ENCODE measurements around the gene TCTN2.
A peak's percentile ranks its signal among the peaks of the same experiment; 100 is the strongest.

TCTN2 gene

GRCh38 chr12:123670882-123671728 lies at the start of gene TCTN2:
Gene TCTN2 (plus strand): TSS chr12:123671113. CDS start chr12:123671241, 128 bp downstream.
- DNase-seq: peak; percentile 97

GRCh38 chr12:123621619-123622530 lies 49.0 kb upstream of the TCTN2 start:
- DNase-seq: no peak

- peak; percentile 99 for DNase-seq
Measured at GRCh38 chr12:123633379-123634141, 37.4 kb upstream of the TCTN2 start, which contains the start of the genes EIF2B1 and GTF2H3. Gene EIF2B1 (minus strand): TSS chr12:123633686. CDS start chr12:123633557, 129 bp downstream. Gene GTF2H3 (plus strand): TSS chr12:123633829. CDS start chr12:123633860, 31 bp downstream.

GRCh38 chr12:123634142-123634561 lies 36.8 kb upstream of the TCTN2 start:
- DNase-seq: peak; percentile 32

- DNase-seq: no peak
Measured at GRCh38 chr12:123643911-123644310, 27.0 kb upstream of the TCTN2 start.

- no peak for DNase-seq
Measured at GRCh38 chr12:123645380-123645779, 25.5 kb upstream of the TCTN2 start.

GRCh38 chr12:123645878-123646277 lies 25.0 kb upstream of the TCTN2 start:
- DNase-seq: no peak

- DNase-seq: no peak
Measured at GRCh38 chr12:123648401-123648800, 22.5 kb upstream of the TCTN2 start.

- DNase-seq: no peak
Measured at GRCh38 chr12:123654129-123654701, 16.7 kb upstream of the TCTN2 start.

GRCh38 chr12:123655420-123655819 lies 15.5 kb upstream of the TCTN2 start:
- DNase-seq: no peak

GRCh38 chr12:123656392-123656791 lies 14.5 kb upstream of the TCTN2 start:
- no peak for DNase-seq

- DNase-seq: no peak
Measured at GRCh38 chr12:123657211-123657610, 13.7 kb upstream of the TCTN2 start.

GRCh38 chr12:123659996-123660727 lies 10.8 kb upstream of the TCTN2 start:
- DNase-seq: no peak

- no peak for DNase-seq
Measured at GRCh38 chr12:123667771-123668170, 3.1 kb upstream of the TCTN2 start.

GRCh38 chr12:123671876-123672275 lies 963 bp downstream of the TCTN2 start:
- no peak for DNase-seq

- no peak for DNase-seq
Measured at GRCh38 chr12:123675436-123675835, 4.5 kb downstream of the TCTN2 start.

GRCh38 chr12:123676616-123677320 lies 5.9 kb downstream of the TCTN2 start:
- no peak for DNase-seq

- DNase-seq: no peak
Measured at GRCh38 chr12:123678981-123679380, 8.1 kb downstream of the TCTN2 start.

- DNase-seq: peak; percentile 30
Measured at GRCh38 chr12:123681605-123682004, 10.7 kb downstream of the TCTN2 start.

- DNase-seq: no peak
Measured at GRCh38 chr12:123683964-123684363, 13.1 kb downstream of the TCTN2 start.

- DNase-seq: no peak
Measured at GRCh38 chr12:123686636-123687190, 15.8 kb downstream of the TCTN2 start.
